Measurements from ENCODE around the gene ESRRA.

Gene ESRRA

DNA sequence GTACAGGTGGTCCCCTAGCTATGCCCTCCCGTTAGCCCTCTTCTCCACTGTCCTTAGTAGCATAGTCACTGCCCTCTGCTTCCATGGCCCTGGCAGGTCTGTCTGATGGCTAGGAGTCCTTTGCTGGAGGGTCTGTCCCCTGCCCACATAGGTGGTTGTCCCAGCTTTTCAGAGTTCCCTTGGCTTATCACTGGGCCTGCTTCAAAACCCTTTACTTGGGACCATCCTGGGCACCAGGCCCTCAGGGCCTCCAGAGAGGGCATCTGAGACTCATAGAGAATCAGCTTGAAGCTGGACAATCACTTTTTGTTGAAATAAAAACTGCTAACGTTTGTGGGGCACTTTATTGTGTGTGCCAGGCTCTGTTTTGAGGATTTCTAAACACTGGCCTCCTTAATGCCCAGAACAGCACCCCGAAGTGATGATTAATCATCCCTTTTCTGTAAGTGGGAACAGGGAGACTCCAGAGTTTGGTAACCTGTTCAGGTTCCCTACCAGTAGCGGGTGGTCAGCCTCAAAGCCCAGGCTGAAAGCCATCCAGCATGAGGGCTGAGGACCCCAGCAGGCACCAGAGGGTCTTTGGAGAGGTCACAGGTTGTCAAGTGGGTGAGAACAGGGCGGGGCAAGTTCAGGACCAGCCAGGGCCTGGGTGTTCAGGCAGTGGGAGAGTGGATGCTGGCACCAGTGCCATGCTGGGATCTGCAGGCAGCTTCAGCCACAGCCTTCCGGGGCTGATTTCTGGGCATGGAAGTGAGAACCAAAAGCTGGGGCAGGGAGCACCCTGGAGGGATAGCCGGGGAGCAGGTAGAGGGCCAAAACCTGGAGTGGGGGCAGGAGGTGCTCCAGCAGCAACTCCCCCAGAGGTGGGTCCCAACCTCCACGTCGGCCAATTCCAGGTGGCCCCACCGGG is 14.7 kb upstream of the ESRRA start:
- peaks cover 14% of the 10 kb centered on the region for H3K4me1 Mint-ChIP-seq
- H3K9me3 Mint-ChIP-seq, result no peaks in the 10 kb centered on the region
- no peak overlapping the region for H3K27ac Mint-ChIP-seq

DNA sequence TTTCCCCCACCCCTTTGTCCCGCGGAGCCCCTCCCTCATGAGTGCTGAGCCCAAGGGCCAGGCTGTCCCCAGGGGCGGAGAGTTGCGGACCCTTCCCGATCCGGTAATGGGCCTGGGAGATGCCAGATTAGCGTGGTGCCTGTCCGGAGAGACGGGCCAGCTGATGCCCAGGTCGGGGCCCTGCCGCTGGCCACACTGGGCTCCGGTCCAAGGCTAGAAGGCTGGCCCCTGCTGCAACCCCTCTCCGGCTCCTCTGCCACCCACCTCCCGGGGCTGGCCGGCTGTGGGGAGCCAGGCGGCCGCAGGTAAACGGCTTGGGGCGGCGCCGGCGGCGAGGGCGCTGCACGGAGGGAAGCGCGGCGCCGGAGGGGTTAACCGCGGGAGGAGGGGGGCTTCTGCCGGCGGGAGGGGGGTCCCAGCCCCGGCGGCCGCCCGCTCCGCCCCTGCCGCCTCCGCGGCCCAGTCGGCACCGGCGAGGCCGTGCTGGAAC is 14.0 kb upstream of the ESRRA start, which contains the start of gene KCNK4:
TSS of gene KCNK4 (plus strand) at position 41 of the 490 bp plus-strand sequence. CDS start 1,717 bp downstream, outside the sequence.
- H3K4me1 Mint-ChIP-seq, result peaks cover 12% of the 10 kb centered on the region

More for the DNA sequence above, 14.7 kb upstream of the ESRRA start:
- no peak for DNase-seq
- Mint-ChIP-seq H3K4me3 (peak overlapping the region; percentile 71), H3K36me3 (ENCODE audit: low read depth) (no peaks in the 10 kb centered on the region), H3K27me3 (ENCODE audit: low read depth, poor library complexity) (peaks cover 65% of the 10 kb centered on the region)
- TF ChIP-seq CTCF (IDR thresholded peaks at IDR 0.05), result no peak

GRCh38 chr11:64291752-64292459 is 13.4 kb upstream of the ESRRA start:
- Mint-ChIP-seq H3K36me3 (ENCODE audit: low read depth) (no peaks in the 10 kb centered on the region), H3K27me3 (ENCODE audit: low read depth, poor library complexity) (peaks cover 76% of the 10 kb centered on the region), H3K4me1 (peaks cover 6% of the 10 kb centered on the region), H3K4me3 (no peak overlapping the region), H3K9me3 (no peaks in the 10 kb centered on the region), H3K27ac (no peak overlapping the region)
- DNase-seq, result peak; percentile 36
- no peak for TF ChIP-seq CTCF (IDR thresholded peaks at IDR 0.05)

More for the DNA sequence above, 14.0 kb upstream of the ESRRA start, which contains the start of gene KCNK4:
- no peak for DNase-seq
- Mint-ChIP-seq H3K27ac (no peak within 1 kb of the TSS), H3K4me3 (peak within 1 kb of the TSS; percentile 71), H3K36me3 (ENCODE audit: low read depth) (no peaks in the 10 kb centered on the region), H3K27me3 (ENCODE audit: low read depth, poor library complexity) (peaks cover 72% of the 10 kb centered on the region), H3K9me3 (no peaks in the 10 kb centered on the region)
- no peak for TF ChIP-seq CTCF (IDR thresholded peaks at IDR 0.05)

GRCh38 chr11:64292460-64293254 is 12.7 kb upstream of the ESRRA start:
- Mint-ChIP-seq H3K4me1 (peaks cover 9% of the 10 kb centered on the region), H3K27me3 (ENCODE audit: low read depth, poor library complexity) (peaks cover 83% of the 10 kb centered on the region), H3K36me3 (ENCODE audit: low read depth) (no peaks in the 10 kb centered on the region), H3K27ac (no peak overlapping the region), H3K9me3 (no peaks in the 10 kb centered on the region), H3K4me3 (peak overlapping the region; percentile 66)
- TF ChIP-seq CTCF (IDR thresholded peaks at IDR 0.05), result no peak
- DNase-seq, result peak; percentile 42

- Mint-ChIP-seq H3K36me3 (ENCODE audit: low read depth) (no peaks in the 10 kb centered on the region), H3K27ac (no peak overlapping the region), H3K4me1 (peaks cover 10% of the 10 kb centered on the region), H3K27me3 (ENCODE audit: low read depth, poor library complexity) (peaks cover 93% of the 10 kb centered on the region), H3K4me3 (no peak overlapping the region), H3K9me3 (no peaks in the 10 kb centered on the region)
- no peak for TF ChIP-seq CTCF (IDR thresholded peaks at IDR 0.05)
- no peak for DNase-seq
These were observed 10.6 kb upstream of the ESRRA start for GRCh38 chr11:64294774-64295173.

Data from nephron progenitor cell (in vitro differentiated cells).